HCT116 (cell line): Measurements from ENCODE around the gene SRPK3. TPM values are rescaled to one million over a fixed set of nuclear protein-coding genes. Genes with fewer than 3 reads are reported as not detected.

Experiments used
- ATAC-seq: fragments of 200-7000 bp; cut with Tn5 transposase; 2 replicates; pipeline ENCODE4 v1.9.1; 2020; ENCODE audit warnings: mild to moderate bottlenecking, moderate library complexity
- BruUV-seq: library from RNA; stranded (reverse); fragments of 400-500 nt; replicated peaks from 2 replicates; lab custom pipeline; 2021; lab: Mats Ljungman, UMichigan
- CTCF ChIA-PET: fragments of 300-600 bp; sonication (Branson Sonifier 250); formaldehyde crosslinking; loops from one replicate; lab custom pipeline; 2021; ENCODE audit warnings: antibody characterized with exemption; lab: Charles Lee
- POLR2A ChIA-PET: fragments of 300-600, 350-600 bp; sonication (Branson Sonifier 250); formaldehyde crosslinking; loops from one replicate; lab custom pipeline; 2021; ENCODE audit warnings: antibody characterized with exemption; lab: Charles Lee
- RAD21 ChIA-PET, 2 experiments: fragments of 300-600 bp; sonication (Branson Sonifier 250); formaldehyde crosslinking; loops; one replicate each; lab custom pipeline; 2023; ENCODE audit warnings: low total read pairs in 2 of 2; ENCODE audit not compliant: uncharacterized antibody in 2 of 2, unreplicated experiment in 2 of 2, low non-redundant PET in 1 of 2; lab: Charles Lee
- DNase-seq: peaks from one replicate; pipeline ENCODE4 v3.0.0-alpha.2; 2010; ENCODE audit warnings: low read depth, low spot score
- H2AFZ ChIP-seq: fragments of 200-600 bp; shearing (Covaris generic), sonication (generic); 2 replicates; pipeline ENCODE4 v1.6.1; 2017; ENCODE audit warnings: low read depth, mixed run types, mixed read lengths, antibody characterized with exemption, low read length; ENCODE audit not compliant: poor library complexity, severe bottlenecking
- H3K27ac ChIP-seq: 2 replicates; pipeline ENCODE4 v1.5.1; 2012; ENCODE audit warnings: low read depth, low read length
- H3K27me3 ChIP-seq: fragments of 200-600 bp; sonication (generic); 2 replicates; pipeline ENCODE4 v1.6.1; 2016; ENCODE audit warnings: mixed run types, low read length, mixed read lengths; ENCODE audit not compliant: insufficient read depth
- H3K36me3 ChIP-seq, 2 experiments: fragments of 200-500 bp in 1 of 2; fragments of 200-600 bp in 1 of 2; sonication (Bioruptor generic) in 1 of 2; sonication (generic) in 1 of 2; 2 replicates each; pipeline versions ENCODE4 v1.5.1 to v1.6.1; 2014 to 2016; ENCODE audit warnings: low read length in 2 of 2, inconsistent platforms in 1 of 2, mixed read lengths in 1 of 2, mixed run types in 1 of 2; ENCODE audit not compliant: insufficient read depth in 2 of 2, control insufficient read depth in 1 of 2
- H3K4me1 ChIP-seq, 2 experiments: fragments of 200-600 bp in 1 of 2; sonication (generic) in 1 of 2; 2 replicates each; pipeline versions ENCODE4 v1.5.1 to v1.6.1; 2012 to 2017; ENCODE audit warnings: low read length in 2 of 2, inconsistent platforms in 1 of 2, mild to moderate bottlenecking in 1 of 2, mixed read lengths in 1 of 2, mixed run types in 1 of 2, moderate library complexity in 1 of 2; ENCODE audit not compliant: insufficient read depth in 2 of 2, control insufficient read depth in 1 of 2
- H3K4me2 ChIP-seq: fragments of 200-600 bp; sonication (generic); 2 replicates; pipeline ENCODE4 v1.6.1; 2017; ENCODE audit warnings: mixed run types, low read length, mixed read lengths
- H3K4me3 ChIP-seq, 2 experiments: fragments of 200-600 bp in 1 of 2; sonication (generic) in 1 of 2; replicated peaks in 1 of 2; 2 replicates each; pipeline ENCODE4 v1.5.1; 2011 to 2016; ENCODE audit warnings: low read length in 2 of 2, control low read depth in 1 of 2, low read depth in 1 of 2, mild to moderate bottlenecking in 1 of 2, mixed read lengths in 1 of 2, mixed run types in 1 of 2
- H3K79me2 ChIP-seq: fragments of 200-600 bp; sonication (generic); 2 replicates; pipeline ENCODE4 v1.6.1; 2017; ENCODE audit warnings: mild to moderate bottlenecking, mixed run types, low read length, moderate library complexity, mixed read lengths; ENCODE audit not compliant: insufficient read depth
- H3K9ac ChIP-seq: fragments of 200-600 bp; sonication (generic); 2 replicates; pipeline ENCODE4 v1.6.1; 2016; ENCODE audit warnings: low read length, mixed read lengths
- H3K9me2 ChIP-seq: fragments of 200-600 bp; sonication (generic), shearing (Covaris generic); 2 replicates; pipeline ENCODE4 v1.6.1; 2017; ENCODE audit warnings: mixed run types, mild to moderate bottlenecking, moderate library complexity; ENCODE audit not compliant: insufficient read depth
- H3K9me3 ChIP-seq, 2 experiments: fragments of 200-500 bp in 1 of 2; fragments of 200-600 bp in 1 of 2; sonication (Bioruptor generic) in 1 of 2; sonication (generic) in 1 of 2; 2 replicates each; pipeline ENCODE4 v1.6.1; 2014 to 2017; ENCODE audit warnings: low read length in 2 of 2, mixed read lengths in 2 of 2, inconsistent platforms in 1 of 2, low read depth in 1 of 2, mild to moderate bottlenecking in 1 of 2, mixed run types in 1 of 2, moderate library complexity in 1 of 2; ENCODE audit not compliant: control insufficient read depth in 1 of 2, insufficient read depth in 1 of 2
- H4K20me1 ChIP-seq: fragments of 200-600 bp; sonication (generic), shearing (Covaris generic); 2 replicates; pipeline ENCODE4 v1.6.1; 2017; ENCODE audit warnings: mixed run types, mild to moderate bottlenecking, moderate library complexity; ENCODE audit not compliant: insufficient read depth
- REST ChIP-seq: IDR thresholded peaks from 2 replicates; pipeline ENCODE4 v1.6.1; 2012; ENCODE audit warnings: low read depth
- YY1 ChIP-seq: IDR thresholded peaks from 2 replicates; pipeline ENCODE4 v1.6.1; 2011; ENCODE audit warnings: low read length, low read depth, moderate library complexity, mild to moderate bottlenecking; ENCODE audit not compliant: insufficient replicate concordance; ENCODE audit errors: extremely low read depth
- intact Hi-C: fragments of 100-400 bp; cut with micrococcal nuclease; formaldehyde crosslinking; loops from 2 replicates; pipeline ENCODE4 v1.10.0; 2022
- total RNA-seq: library from RNA; stranded (reverse); gene quantifications from one replicate; pipeline ENCODE4 v1.2.1, GENCODE V29; 2021; ENCODE audit not compliant: unreplicated experiment

SRPK3 gene
- total RNA-seq, 1 experiment from 2014 or later: not detected

GRCh38 chrX:153832728-153833127 lies 51.9 kb downstream of the SRPK3 start:
- H3K4me3 ChIP-seq: no peak overlapping the region
- POLR2A ChIA-PET: no interaction called here
- TF ChIP-seq REST (peak; percentile 40), YY1 (no peak)
- no peak overlapping the region for H3K27ac ChIP-seq
- H3K9ac ChIP-seq: no peak overlapping the region
- H3K9me2 ChIP-seq: no peaks in the 10 kb centered on the region
- CTCF ChIA-PET: no interaction called here
- no peaks in the 10 kb centered on the region for H3K36me3 ChIP-seq
- H3K9me3 ChIP-seq: no peaks in the 10 kb centered on the region
- peaks cover 0 to 13% of the 10 kb centered on the region in 2 experiments; a peak in 2 of 4 replicates for H3K4me1 ChIP-seq
- no peaks in the 10 kb centered on the region for H3K79me2 ChIP-seq
- intact Hi-C loops: no loop called here
- H4K20me1 ChIP-seq: no peaks in the 10 kb centered on the region
- ATAC-seq: no peak
- H3K4me2 ChIP-seq: no peak overlapping the region
- RAD21 ChIA-PET: no interaction called here
- H2AFZ ChIP-seq: no peak overlapping the region
- no TSS peak for BruUV-seq
- H3K27me3 ChIP-seq: no peaks in the 10 kb centered on the region
- no peak for DNase-seq

Other genes starting within 250 kb of the SRPK3 start
- 20.3 TPM for gene CCNQ, start 181.9 kb upstream of the SRPK3 start, total RNA-seq
- gene DUSP9, start 133.8 kb upstream of the SRPK3 start, total RNA-seq: 14.2 TPM
- gene PNCK, start 107.2 kb upstream of the SRPK3 start, total RNA-seq: 0.84 TPM
- 101 TPM for gene SLC6A8, start 93.1 kb upstream of the SRPK3 start, total RNA-seq
- gene BCAP31, start 56.7 kb upstream of the SRPK3 start, total RNA-seq: 185 TPM
- 7.1 TPM for gene ABCD1, start 56.2 kb upstream of the SRPK3 start, total RNA-seq
- 4.8 TPM for gene PLXNB3, start 16.8 kb upstream of the SRPK3 start, total RNA-seq
- gene IDH3G, start 13.3 kb downstream of the SRPK3 start, total RNA-seq: 49.7 TPM
- gene SSR4, start 13.6 kb downstream of the SRPK3 start, total RNA-seq: 182 TPM
- gene PDZD4, start 49.5 kb downstream of the SRPK3 start, total RNA-seq: 0.30 TPM
- gene L1CAM, start 105.1 kb downstream of the SRPK3 start, total RNA-seq: 14.8 TPM
- not detected for gene AVPR2, start 123.6 kb downstream of the SRPK3 start, total RNA-seq
- 67.4 TPM for gene ARHGAP4, start 145.2 kb downstream of the SRPK3 start, total RNA-seq
- 124 TPM for gene NAA10, start 154.0 kb downstream of the SRPK3 start, total RNA-seq
- 1.3 TPM for gene RENBP, start 163.6 kb downstream of the SRPK3 start, total RNA-seq
- gene HCFC1, start 190.8 kb downstream of the SRPK3 start, total RNA-seq: 72.8 TPM
- gene TMEM187, start 191.7 kb downstream of the SRPK3 start, total RNA-seq: 12.6 TPM
- 92.3 TPM for gene IRAK1, start 238.9 kb downstream of the SRPK3 start, total RNA-seq